Measurements from ENCODE around the gene DENND2A. TPM values are rescaled to one million over a fixed set of nuclear protein-coding genes. Genes with fewer than 3 reads are reported as not detected.

Gene DENND2A
- total RNA-seq, 1 experiment from 2014 or later = 10.0 TPM

DNA sequence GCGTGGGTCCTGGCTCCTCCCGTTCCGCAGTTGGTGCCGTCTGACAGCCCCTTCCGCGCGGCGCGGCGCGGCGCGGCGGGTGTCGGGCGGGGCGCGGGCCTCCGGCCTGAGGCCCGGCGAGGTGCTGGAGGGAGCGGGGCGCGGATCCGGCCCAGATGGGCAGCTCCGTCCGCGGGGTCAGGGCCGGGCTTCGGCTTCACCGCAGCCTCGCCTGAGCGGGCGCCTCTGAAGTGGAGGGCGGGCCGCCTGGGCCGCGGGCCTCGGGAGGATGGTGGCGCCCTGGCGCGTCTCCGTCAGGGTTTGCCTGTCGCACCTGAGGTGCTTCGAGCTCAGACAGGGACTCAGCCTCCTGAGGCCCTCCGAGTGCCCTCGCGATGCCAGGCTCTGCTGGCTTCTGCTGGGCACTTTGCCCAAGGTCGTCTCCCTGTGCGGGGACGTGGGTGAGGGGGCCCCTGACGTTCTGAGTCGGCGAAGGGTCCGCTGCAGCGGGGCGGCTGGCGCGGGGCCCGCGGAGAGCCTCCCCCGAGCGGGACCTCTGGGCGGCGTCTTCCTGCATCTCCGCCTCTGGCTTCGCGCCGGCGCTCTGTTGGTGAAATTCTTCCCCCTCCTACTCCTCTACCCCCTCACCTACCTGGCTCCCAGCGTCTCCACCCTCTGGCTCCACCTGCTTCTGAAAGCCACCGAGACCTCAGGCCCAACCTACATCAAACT, 32.6 kb upstream of the DENND2A start:
- ChIA-PET POLR2A (no interaction called here), CTCF (interaction anchor here (1.0 to 3.4 kb wide), 7 partner anchors 12 to 342 kb away, joined by 3 to 21 read pairs (median 6); partner anchors contain the start of gene MRPS33)
- TF ChIP-seq ZNF232 (CRISPR knock-in tag; IDR thresholded peaks at IDR 0.05) = 0 out of 2 replicates have a peak, but pooled peaks have one; percentile 73
- no peak for TF ChIP-seq AR (CRISPR knock-in tag; IDR thresholded peaks at IDR 0.05)
- no peak for TF ChIP-seq STAT6 (CRISPR knock-in tag; conservative IDR thresholded peaks at IDR 0.05; ENCODE audit: low read depth)
- peak; percentile 35; the same call in 1 of the 2 replicates for TF ChIP-seq SP1 (CRISPR knock-in tag; conservative IDR thresholded peaks at IDR 0.05)
- TF ChIP-seq MAX (CRISPR knock-in tag; IDR thresholded peaks at IDR 0.05) = peak; percentile 69
- TF ChIP-seq HMGXB4 (CRISPR knock-in tag; IDR thresholded peaks at IDR 0.05) = 0 out of 2 replicates have a peak, but pooled peaks have one; percentile 38
- TF ChIP-seq ZNF317 (CRISPR knock-in tag; IDR thresholded peaks at IDR 0.05; ENCODE audit: borderline replicate concordance, low read depth) = no peak
- TF ChIP-seq ESRRA (CRISPR knock-in tag; IDR thresholded peaks at IDR 0.05; ENCODE audit: borderline replicate concordance) = no peak
- TF ChIP-seq, protein P1, sequence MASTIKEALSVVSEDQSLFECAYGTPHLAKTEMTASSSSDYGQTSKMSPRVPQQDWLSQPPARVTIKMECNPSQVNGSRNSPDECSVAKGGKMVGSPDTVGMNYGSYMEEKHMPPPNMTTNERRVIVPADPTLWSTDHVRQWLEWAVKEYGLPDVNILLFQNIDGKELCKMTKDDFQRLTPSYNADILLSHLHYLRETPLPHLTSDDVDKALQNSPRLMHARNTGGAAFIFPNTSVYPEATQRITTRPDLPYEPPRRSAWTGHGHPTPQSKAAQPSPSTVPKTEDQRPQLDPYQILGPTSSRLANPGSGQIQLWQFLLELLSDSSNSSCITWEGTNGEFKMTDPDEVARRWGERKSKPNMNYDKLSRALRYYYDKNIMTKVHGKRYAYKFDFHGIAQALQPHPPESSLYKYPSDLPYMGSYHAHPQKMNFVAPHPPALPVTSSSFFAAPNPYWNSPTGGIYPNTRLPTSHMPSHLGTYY (CRISPR knock-in tag; IDR thresholded peaks at IDR 0.05) = no peak
- TF ChIP-seq NR2C2 (CRISPR knock-in tag; IDR thresholded peaks at IDR 0.05) = no peak
- 0 out of 2 replicates have a peak, but pooled peaks have one; percentile 25 for TF ChIP-seq FOXK1 (CRISPR knock-in tag; IDR thresholded peaks at IDR 0.05)
- TF ChIP-seq ZNF423 (CRISPR knock-in tag; IDR thresholded peaks at IDR 0.05) = peak; percentile 81
- TF ChIP-seq FOXJ3 (CRISPR knock-in tag; IDR thresholded peaks at IDR 0.05; ENCODE audit: borderline replicate concordance) = no peak
- Mint-ChIP-seq H3K4me3 (peak overlapping the region; percentile 76), H3K27me3 (ENCODE audit: low read depth) (0 out of 2 replicates have a peak, but pooled peaks cover 2% of the 10 kb centered on the region), H3K4me1 (peaks cover 11% of the 10 kb centered on the region), H3K9me3 (no peaks in the 10 kb centered on the region), H3K27ac (no peak overlapping the region), H3K36me3 (no peaks in the 10 kb centered on the region; the same call in 1 of the 2 replicates)
- DNase-seq (ENCODE audit: low spot score) (peak; percentile 61), ATAC-seq (peak; percentile 73)

DNA sequence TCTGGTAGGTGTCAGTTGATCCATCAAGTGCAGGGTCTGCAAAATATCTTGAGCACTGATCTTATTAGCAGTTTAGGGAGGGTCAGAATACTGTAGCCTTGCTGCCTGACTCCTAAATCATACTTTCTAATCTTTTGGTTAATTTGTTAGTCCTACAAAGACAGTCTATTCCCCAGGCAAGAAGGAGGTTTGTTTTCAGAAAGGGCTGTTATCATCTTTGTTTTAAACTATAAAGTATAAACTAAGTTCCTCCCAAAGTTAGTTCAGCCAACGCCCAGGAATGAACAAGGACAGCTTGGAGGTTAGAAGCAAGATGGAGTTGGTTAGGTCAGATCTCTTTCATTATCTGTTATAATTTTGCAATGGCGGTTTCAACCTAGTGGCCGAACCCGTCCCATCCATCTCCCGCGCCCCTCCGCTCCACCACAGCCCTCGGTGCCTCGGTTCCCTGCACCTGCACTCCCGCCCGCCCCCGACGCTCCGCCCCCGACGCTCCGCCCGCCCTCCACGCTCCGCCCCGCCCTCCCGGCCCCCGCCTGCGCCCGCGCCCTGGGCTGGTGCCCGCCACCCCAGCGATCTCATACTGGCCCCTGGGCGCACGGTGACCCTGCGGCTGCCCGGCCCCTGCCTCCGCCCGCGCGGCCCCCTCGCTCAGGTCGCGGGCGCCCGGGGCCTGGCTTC, 31.9 kb upstream of the DENND2A start, which contains the start of gene ADCK2:
ADCK2 (plus strand) TSS at position 564 of the 681 bp plus-strand sequence. CDS start 386 bp downstream, outside the sequence.
- Mint-ChIP-seq H3K36me3 (no peaks in the 10 kb centered on the region; the same call in 1 of the 2 replicates), H3K4me1 (peaks cover 11% of the 10 kb centered on the region), H3K27me3 (ENCODE audit: low read depth) (0 out of 2 replicates have a peak, but pooled peaks cover 2% of the 10 kb centered on the region), H3K9me3 (no peaks in the 10 kb centered on the region), H3K4me3 (peak within 1 kb of the TSS; percentile 76), H3K27ac (peak within 1 kb of the TSS; percentile 4; the same call in 1 of the 2 replicates)
- peak; percentile 19; the same call in 1 of the 2 replicates for TF ChIP-seq SP1 (CRISPR knock-in tag; conservative IDR thresholded peaks at IDR 0.05)
- TF ChIP-seq ZNF263 (CRISPR knock-in tag; IDR thresholded peaks at IDR 0.05; ENCODE audit: low read depth) = no peak
- no peak for TF ChIP-seq MXD4 (CRISPR knock-in tag; IDR thresholded peaks at IDR 0.05; ENCODE audit: borderline replicate concordance)
- TF ChIP-seq JUN (CRISPR knock-in tag; IDR thresholded peaks at IDR 0.05) = no peak
- TF ChIP-seq TCF7 (CRISPR knock-in tag; IDR thresholded peaks at IDR 0.05; ENCODE audit: low read depth) = no peak
- no peak for TF ChIP-seq SMAD4 (CRISPR knock-in tag; IDR thresholded peaks at IDR 0.05)
- no peak for TF ChIP-seq GABPB1 (CRISPR knock-in tag; IDR thresholded peaks at IDR 0.05)
- POLR2A ChIA-PET = no interaction called here
- DNase-seq (ENCODE audit: low spot score) = peak; percentile 69
- CTCF ChIA-PET = interaction anchor here (1.0 to 2.2 kb wide), 5 partner anchors 12 to 342 kb away, joined by 3 to 7 read pairs (median 6); partner anchors contain the start of gene MRPS33
- ATAC-seq = peak; percentile 71
